H1 (cell line): ENCODE results near the gene TGFBR2. TPM values are rescaled to one million over a fixed set of nuclear protein-coding genes. Genes with fewer than 3 reads are reported as not detected.

Experiments used
- CTCF ChIA-PET: fragments of 300-600 bp; sonication (Branson Sonifier 250); formaldehyde crosslinking; loops from one replicate; lab custom pipeline; 2021; ENCODE audit not compliant: partially characterized antibody; lab: Charles Lee
- POLR2A ChIA-PET: fragments of 300-600 bp; sonication (Branson Sonifier 250); formaldehyde crosslinking; loops from one replicate; lab custom pipeline; 2021; ENCODE audit warnings: inconsistent platforms; ENCODE audit not compliant: partially characterized antibody; lab: Charles Lee
- DNase-seq, 2 experiments: peaks; one replicate each; pipeline versions ENCODE4 v3.0.0 to v3.0.0-alpha.2; 2010 to 2022; ENCODE audit warnings: low spot score in 2 of 2, low read depth in 1 of 2, mixed read lengths in 1 of 2
- FAIRE-seq: peaks from 2 replicates; lab custom pipeline; 2011; peaks lifted over from hg19 to GRCh38; lab: Jason Lieb, UNC
- H2AFZ ChIP-seq: 2 replicates; pipeline ENCODE4 v1.8.1; 2012; ENCODE audit warnings: low read length, inconsistent platforms
- H2AK5ac ChIP-seq: 2 replicates; pipeline ENCODE4 v1.6.1; 2013; ENCODE audit warnings: low read depth, low read length
- H2BK120ac ChIP-seq: replicated peaks from 2 replicates; pipeline ENCODE3; 2013; ENCODE audit warnings: low read depth, low read length, inconsistent platforms
- H2BK12ac ChIP-seq: 2 replicates; pipeline ENCODE4 v1.6.1; 2013; ENCODE audit warnings: low read depth, low read length
- H2BK15ac ChIP-seq: 2 replicates; pipeline ENCODE4 v1.6.1; 2013; ENCODE audit warnings: low read length
- H2BK20ac ChIP-seq: 2 replicates; pipeline ENCODE4 v1.6.1; 2013; ENCODE audit warnings: low read length
- H2BK5ac ChIP-seq: 2 replicates; pipeline ENCODE4 v1.6.1; 2013; ENCODE audit warnings: low read depth, low read length
- H3K14ac ChIP-seq: 2 replicates; pipeline ENCODE4 v1.6.1; 2013; ENCODE audit warnings: inconsistent platforms; ENCODE audit not compliant: insufficient read length
- H3K18ac ChIP-seq: 2 replicates; pipeline ENCODE4 v1.6.1; 2013; ENCODE audit warnings: low read length; ENCODE audit errors: extremely low read depth
- H3K23ac ChIP-seq: 2 replicates; pipeline ENCODE4 v1.6.1; 2013; ENCODE audit warnings: inconsistent platforms; ENCODE audit not compliant: insufficient read length
- H3K23me2 ChIP-seq: 2 replicates; pipeline ENCODE4 v1.6.1; 2013; ENCODE audit warnings: low read depth, low read length
- H3K27ac ChIP-seq: 2 replicates; pipeline ENCODE4 v1.6.1; 2011; ENCODE audit warnings: low read depth, low read length, inconsistent platforms
- H3K27me3 ChIP-seq, 4 experiments: replicated peaks in 1 of 4; 1 replicate in 1 of 4; 2 replicates in 3 of 4; pipeline versions ENCODE4 v1.6.1 to v1.8.1; 2011 to 2013; ENCODE audit warnings: low read length in 3 of 4, mild to moderate bottlenecking in 3 of 4, inconsistent platforms in 2 of 4, mixed read lengths in 2 of 4, moderate library complexity in 1 of 4; ENCODE audit not compliant: control insufficient read depth in 3 of 4, insufficient read depth in 3 of 4; ENCODE audit errors: extremely low read depth in 1 of 4
- H3K36me3 ChIP-seq, 4 experiments: 2 replicates each; pipeline versions ENCODE4 v1.6.1 to v1.8.1; 2011 to 2013; ENCODE audit warnings: mild to moderate bottlenecking in 4 of 4, low read length in 3 of 4, moderate library complexity in 2 of 4, control low read depth in 1 of 4, inconsistent platforms in 1 of 4; ENCODE audit not compliant: insufficient read depth in 4 of 4, control insufficient read depth in 2 of 4
- H3K4ac ChIP-seq: replicated peaks from 2 replicates; pipeline ENCODE3; 2013; ENCODE audit warnings: low read length, low read depth, mixed read lengths, inconsistent platforms; ENCODE audit not compliant: insufficient read length
- H3K4me1 ChIP-seq, 4 experiments: replicated peaks in 1 of 4; 1 replicate in 1 of 4; 2 replicates in 3 of 4; pipeline versions ENCODE4 v1.6.1 to v1.8.1; 2011 to 2013; ENCODE audit warnings: low read length in 3 of 4, inconsistent platforms in 2 of 4, mixed read lengths in 1 of 4; ENCODE audit not compliant: insufficient read depth in 4 of 4, control insufficient read depth in 3 of 4
- H3K4me2 ChIP-seq, 2 experiments: 2 replicates each; pipeline versions ENCODE4 v1.6.1 to v1.8.1; 2011 to 2013; ENCODE audit warnings: low read depth in 2 of 2, low read length in 2 of 2, control low read depth in 1 of 2, inconsistent platforms in 1 of 2, mild to moderate bottlenecking in 1 of 2; ENCODE audit not compliant: insufficient read depth in 1 of 2
- H3K4me3 ChIP-seq, 4 experiments: fragments of 200-600, 300-600 bp in 1 of 4; sonication (generic), shearing (Covaris generic), sonication (Bioruptor Twin) in 1 of 4; 2 replicates each; pipeline versions ENCODE4 v1.5.1 to v1.8.1; 2011 to 2016; ENCODE audit warnings: low read length in 4 of 4, low read depth in 3 of 4, control low read depth in 2 of 4, inconsistent platforms in 2 of 4, mild to moderate bottlenecking in 2 of 4, mixed read lengths in 1 of 4, moderate library complexity in 1 of 4; ENCODE audit not compliant: insufficient read depth in 2 of 4; ENCODE audit errors: extremely low read depth in 1 of 4
- H3K56ac ChIP-seq: replicated peaks from 2 replicates; pipeline ENCODE3; 2013; ENCODE audit warnings: low read depth, mild to moderate bottlenecking, mixed read lengths, low read length, inconsistent platforms; ENCODE audit not compliant: insufficient read length
- H3K79me1 ChIP-seq: 2 replicates; pipeline ENCODE4 v1.6.1; 2013; ENCODE audit warnings: low read depth, low read length, control low read depth
- H3K79me2 ChIP-seq, 2 experiments: 2 replicates each; pipeline versions ENCODE4 v1.6.1 to v1.8.1; 2012 to 2013; ENCODE audit warnings: low read length in 2 of 2, mild to moderate bottlenecking in 2 of 2, inconsistent platforms in 1 of 2; ENCODE audit not compliant: insufficient read depth in 2 of 2, control insufficient read depth in 1 of 2
- H3K9ac ChIP-seq, 4 experiments: replicated peaks in 1 of 4; 1 replicate in 1 of 4; 2 replicates in 3 of 4; pipeline versions ENCODE4 v1.6.1 to v1.8.1; 2011 to 2013; ENCODE audit warnings: low read depth in 3 of 4, low read length in 3 of 4, control low read depth in 2 of 4, mild to moderate bottlenecking in 2 of 4, moderate library complexity in 2 of 4, inconsistent platforms in 1 of 4; ENCODE audit errors: extremely low read depth in 1 of 4
- H3K9me3 ChIP-seq, 2 experiments: 2 replicates each; pipeline versions ENCODE4 v1.6.1 to v1.8.1; 2012 to 2013; ENCODE audit warnings: mild to moderate bottlenecking in 2 of 2, moderate library complexity in 2 of 2, control low read depth in 1 of 2, inconsistent platforms in 1 of 2, low read depth in 1 of 2, low read length in 1 of 2, mixed read lengths in 1 of 2; ENCODE audit not compliant: insufficient read depth in 2 of 2
- H4K20me1 ChIP-seq, 2 experiments: replicated peaks in 1 of 2; 2 replicates each; pipeline versions ENCODE3 to v1.8.1; 2011 to 2013; ENCODE audit warnings: inconsistent platforms in 2 of 2, low read length in 2 of 2, mild to moderate bottlenecking in 1 of 2; ENCODE audit not compliant: insufficient read depth in 2 of 2, control insufficient read depth in 1 of 2
- H4K5ac ChIP-seq: 2 replicates; pipeline ENCODE4 v1.6.1; 2013; ENCODE audit warnings: low read length, low read depth, mixed read lengths, inconsistent platforms; ENCODE audit not compliant: insufficient read length
- H4K8ac ChIP-seq: 2 replicates; pipeline ENCODE4 v1.8.0; 2013; ENCODE audit warnings: mild to moderate bottlenecking, moderate library complexity, low read length, inconsistent platforms; ENCODE audit not compliant: insufficient read depth; ENCODE audit errors: extremely low read depth
- H4K91ac ChIP-seq: replicated peaks from 2 replicates; pipeline ENCODE3; 2013; ENCODE audit warnings: low read length, mixed read lengths, inconsistent platforms; ENCODE audit not compliant: insufficient read length
- HDAC2 ChIP-seq, 2 experiments: fragments of 300-600 bp in 1 of 2; sonication (generic) in 1 of 2; IDR thresholded peaks; 2 replicates each; pipeline ENCODE4 v1.6.1; 2011 to 2012; ENCODE audit warnings: low read depth in 2 of 2, low read length in 2 of 2, mild to moderate bottlenecking in 2 of 2, moderate library complexity in 2 of 2, borderline replicate concordance in 1 of 2, inconsistent platforms in 1 of 2
- JUND ChIP-seq: IDR thresholded peaks from 2 replicates; pipeline ENCODE4 v1.6.1; 2011; ENCODE audit warnings: mild to moderate bottlenecking, improper control_type of control experiment, low read length
- POLR2A ChIP-seq, 2 experiments: IDR thresholded peaks; 1 replicate in 1 of 2; 2 replicates in 1 of 2; pipeline ENCODE4 v1.6.1; 2011; ENCODE audit warnings: low read depth in 2 of 2, low read length in 2 of 2, mild to moderate bottlenecking in 2 of 2; ENCODE audit errors: control extremely low read depth in 1 of 2
- SIN3A ChIP-seq, 2 experiments: IDR thresholded peaks in 1 of 2; conservative IDR thresholded peaks in 1 of 2; 2 replicates each; pipeline ENCODE4 v1.6.1; 2011 to 2012; ENCODE audit warnings: low read length in 2 of 2, improper control_type of control experiment in 1 of 2, low read depth in 1 of 2, mild to moderate bottlenecking in 1 of 2
- SP2 ChIP-seq: IDR thresholded peaks from 2 replicates; pipeline ENCODE4 v1.6.1; 2012; ENCODE audit warnings: mild to moderate bottlenecking, low read length, inconsistent platforms
- TCF12 ChIP-seq: IDR thresholded peaks from 2 replicates; pipeline ENCODE4 v1.6.1; 2011; ENCODE audit warnings: low read depth, mild to moderate bottlenecking, low read length
- WGBS, 2 experiments: shearing (Covaris generic) in 1 of 2; methylation state at CpG; one replicate each; pipeline versions ENCODE4 v1.1.6 to v1.1.7; 2013 to 2015; ENCODE audit warnings: low lambda C conversion rate in 2 of 2, mixed read lengths in 2 of 2, inconsistent platforms in 1 of 2, low coverage in 1 of 2, missing lambda C conversion rate in 1 of 2; ENCODE audit not compliant: insufficient replicate concordance in 2 of 2, insufficient coverage in 1 of 2, insufficient read length in 1 of 2; ENCODE audit errors: extremely low coverage in 1 of 2, missing lambda C conversion rate in 1 of 2; 5-methylcytosine and 5-hydroxymethylcytosine counted together
- polyA plus RNA-seq, 7 experiments: library from polyadenylated mRNA; depleted of rRNA in 3 of 7; stranded (reverse) in 5 of 7; unstranded in 2 of 7; fragments of >200 nt in 5 of 7; fragments of 200-250 nt in 2 of 7; gene quantifications; 1 replicate in 5 of 7; 2 replicates in 1 of 7; 4 replicates in 1 of 7; pipeline versions ENCODE4 v1.2.1 to v1.2.3, GENCODE V29; 2011 to 2013; ENCODE audit warnings: missing spikeins in 2 of 7, mixed read lengths in 2 of 7
- total RNA-seq: library from RNA; stranded (reverse); fragmentation: NEBNext Ultra II Directional; extraction: Animal tissue kit (Norgen Biotek cat#: 25700); gene quantifications from 2 replicates; pipeline ENCODE4 v1.2.1, GENCODE V29; 2021
- TF ChIP-seq, protein P1 (sequence below): IDR thresholded peaks from 2 replicates; pipeline ENCODE4 v1.6.1; 2012; ENCODE audit warnings: inconsistent platforms

Gene TGFBR2
- total and polyA plus RNA-seq, 2 of the 8 experiments (the other 6 are each of a cell fraction or from before 2014, with no cell fraction given): 4.2 to 7.4 TPM

DNA sequence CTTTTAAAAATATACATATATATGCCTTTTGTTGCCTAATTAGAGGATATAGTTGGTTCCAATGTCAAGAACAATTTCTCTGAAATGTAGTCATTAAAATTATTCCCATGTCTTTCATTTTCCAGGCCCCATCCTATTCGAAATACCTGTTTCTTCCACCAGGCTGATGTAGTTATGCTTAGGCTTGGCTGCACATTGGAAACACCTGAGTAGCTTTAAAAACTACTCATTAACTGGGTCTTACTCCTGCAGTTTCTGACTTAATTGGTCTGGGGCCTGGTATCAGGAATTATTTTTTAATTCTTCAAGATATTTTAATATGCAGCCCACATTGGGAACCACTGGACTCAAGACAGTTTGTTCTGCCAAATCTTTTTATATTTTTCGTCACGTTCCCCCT lies 53.7 kb downstream of the TGFBR2 start:
- H4K5ac ChIP-seq: no peak overlapping the region
- no peak overlapping the region for H3K9ac ChIP-seq
- H3K56ac ChIP-seq: no peak overlapping the region
- no peak overlapping the region for H3K27ac ChIP-seq
- TF ChIP-seq SIN3A (conservative IDR thresholded peaks at IDR 0.05 in 1 of 2, IDR thresholded peaks at IDR 0.05 in 1 of 2; ENCODE audit: low read depth in 1 of 2, low read length in 2 of 2) (no peak), JUND (no peak), SP2 (no peak), TCF12 (no peak), POLR2A (IDR thresholded peaks at IDR 0.05; ENCODE audit: control extremely low read depth in 1 of 2, low read depth in 2 of 2, low read length in 2 of 2) (no peak), HDAC2 (IDR thresholded peaks at IDR 0.05; ENCODE audit: borderline replicate concordance in 1 of 2, low read depth in 2 of 2, low read length in 2 of 2) (no peak)
- TF ChIP-seq, protein P1, sequence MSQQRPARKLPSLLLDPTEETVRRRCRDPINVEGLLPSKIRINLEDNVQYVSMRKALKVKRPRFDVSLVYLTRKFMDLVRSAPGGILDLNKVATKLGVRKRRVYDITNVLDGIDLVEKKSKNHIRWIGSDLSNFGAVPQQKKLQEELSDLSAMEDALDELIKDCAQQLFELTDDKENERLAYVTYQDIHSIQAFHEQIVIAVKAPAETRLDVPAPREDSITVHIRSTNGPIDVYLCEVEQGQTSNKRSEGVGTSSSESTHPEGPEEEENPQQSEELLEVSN: no peak
- no peaks in the 10 kb centered on the region for H3K79me2 ChIP-seq
- POLR2A ChIA-PET: no interaction called here
- H4K20me1 ChIP-seq: no peaks in the 10 kb centered on the region
- no peak overlapping the region for H3K4ac ChIP-seq
- no peaks in the 10 kb centered on the region for H3K27me3 ChIP-seq
- H3K18ac ChIP-seq: no peak overlapping the region
- H3K23me2 ChIP-seq: no peaks in the 10 kb centered on the region
- H2BK20ac ChIP-seq: no peak overlapping the region
- H3K4me3 ChIP-seq: no peak overlapping the region
- no peak overlapping the region for H3K4me2 ChIP-seq
- H2BK120ac ChIP-seq: no peak overlapping the region
- no peak overlapping the region for H4K8ac ChIP-seq
- no peaks in the 10 kb centered on the region for H3K9me3 ChIP-seq
- DNase-seq (no peak), FAIRE-seq (no peak)
- H3K14ac ChIP-seq: no peak overlapping the region
- no peak overlapping the region for H4K91ac ChIP-seq
- peaks cover 0 to 16% (median 7%) of the 10 kb centered on the region in 4 experiments; a peak in 4 of 7 replicates for H3K4me1 ChIP-seq
- WGBS, 2 experiments: 93% methylated on average over 3 of the region's 3 CpGs; no CpG with 5 or more reads in 1 of the 2 experiments
- H2BK12ac ChIP-seq: no peak overlapping the region
- no peak overlapping the region for H2AFZ ChIP-seq
- H3K79me1 ChIP-seq: no peaks in the 10 kb centered on the region; the same call in 1 of the 2 replicates
- H3K36me3 ChIP-seq: peaks cover 0 to 11% (median 5%) of the 10 kb centered on the region in 4 experiments; a peak in 5 of 8 replicates
- CTCF ChIA-PET: no interaction called here
- H2BK15ac ChIP-seq: no peak overlapping the region
- H2AK5ac ChIP-seq: no peak overlapping the region
- H2BK5ac ChIP-seq: no peak overlapping the region
- no peak overlapping the region for H3K23ac ChIP-seq
